ENCODE data around the gene GXYLT2. TPM values are rescaled to one million over a fixed set of nuclear protein-coding genes. Genes with fewer than 3 reads are reported as not detected.

The GXYLT2 gene
- total and polyA plus RNA-seq, 2 of the 13 experiments (the other 11 are each of a cell fraction or from before 2014, with no cell fraction given), result 4.3 to 6.9 TPM

DNA sequence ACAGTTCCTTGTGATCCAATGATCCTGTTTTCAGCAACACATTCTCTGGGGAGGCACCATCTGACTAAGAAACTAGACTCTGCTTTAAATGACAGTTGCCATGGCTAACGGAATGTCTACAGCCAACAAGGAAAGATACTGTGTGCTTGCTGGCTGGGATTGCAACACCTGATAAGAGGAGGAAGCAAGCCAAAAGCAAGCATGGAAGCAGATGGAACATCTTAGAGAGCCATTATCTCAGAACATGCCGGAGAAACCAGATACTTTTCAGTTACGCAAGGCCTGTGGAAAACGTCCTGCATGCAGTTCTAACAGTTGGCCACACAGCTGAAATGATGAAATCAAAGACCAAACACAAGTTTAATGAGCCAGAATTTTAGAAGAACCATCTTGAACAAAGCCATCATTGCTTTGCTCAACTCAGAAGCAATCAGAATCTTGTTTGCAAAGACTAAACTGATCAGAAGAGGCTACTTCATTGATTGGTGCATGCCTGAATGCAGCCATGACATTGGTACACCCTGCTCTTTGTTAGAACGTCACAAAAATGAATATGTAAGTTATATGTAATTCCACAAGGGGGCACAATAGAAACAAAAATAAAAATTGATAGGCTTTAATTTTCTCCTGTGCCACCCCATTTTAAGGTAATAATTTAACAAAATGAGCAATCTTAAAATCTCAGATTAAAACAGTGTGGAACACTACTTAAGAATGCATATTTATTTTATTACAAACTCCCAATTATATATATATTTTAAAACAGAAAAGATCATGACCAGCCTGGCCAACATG, 50.8 kb downstream of the GXYLT2 start (continued):
- no peak for TF ChIP-seq FOXK1 (CRISPR knock-in tag; IDR thresholded peaks at IDR 0.05; ENCODE audit: borderline replicate concordance, low read depth)
- TF ChIP-seq ZNF569 (CRISPR knock-in tag; IDR thresholded peaks at IDR 0.05; ENCODE audit: borderline replicate concordance), result no peak
- peak; percentile 76 for TF ChIP-seq HDAC2 (CRISPR knock-in tag; IDR thresholded peaks at IDR 0.05)
- peak; percentile 36; the same call in 1 of the 2 replicates for TF ChIP-seq CREM (IDR thresholded peaks at IDR 0.05)
- no peak for TF ChIP-seq CREM (CRISPR knock-in tag; IDR thresholded peaks at IDR 0.05)
- no peak for TF ChIP-seq HNRNPH1 (optimal IDR thresholded peaks at IDR 0.05; ENCODE audit: low read depth, low read length)
- peak; percentile 38; the same call in 1 of the 2 replicates for TF ChIP-seq NR2C2 (CRISPR knock-in tag; IDR thresholded peaks at IDR 0.05; ENCODE audit: borderline replicate concordance)
- peak; percentile 70; the same call in 1 of the 2 replicates for TF ChIP-seq ZNF792 (CRISPR knock-in tag; IDR thresholded peaks at IDR 0.05)
- no peak for TF ChIP-seq PHF5A (CRISPR knock-in tag; IDR thresholded peaks at IDR 0.05; ENCODE audit: low read depth, unreplicated experiment)
- 0 out of 2 replicates have a peak, but pooled peaks have one; percentile 38 for TF ChIP-seq ZSCAN29 (CRISPR knock-in tag; conservative IDR thresholded peaks at IDR 0.05)
- TF ChIP-seq THAP9 (CRISPR knock-in tag; IDR thresholded peaks at IDR 0.05; ENCODE audit: borderline replicate concordance), result no peak
- peak; percentile 95 for TF ChIP-seq SIX1 (CRISPR knock-in tag; IDR thresholded peaks at IDR 0.05; ENCODE audit: borderline replicate concordance)
- TF ChIP-seq, protein P1, sequence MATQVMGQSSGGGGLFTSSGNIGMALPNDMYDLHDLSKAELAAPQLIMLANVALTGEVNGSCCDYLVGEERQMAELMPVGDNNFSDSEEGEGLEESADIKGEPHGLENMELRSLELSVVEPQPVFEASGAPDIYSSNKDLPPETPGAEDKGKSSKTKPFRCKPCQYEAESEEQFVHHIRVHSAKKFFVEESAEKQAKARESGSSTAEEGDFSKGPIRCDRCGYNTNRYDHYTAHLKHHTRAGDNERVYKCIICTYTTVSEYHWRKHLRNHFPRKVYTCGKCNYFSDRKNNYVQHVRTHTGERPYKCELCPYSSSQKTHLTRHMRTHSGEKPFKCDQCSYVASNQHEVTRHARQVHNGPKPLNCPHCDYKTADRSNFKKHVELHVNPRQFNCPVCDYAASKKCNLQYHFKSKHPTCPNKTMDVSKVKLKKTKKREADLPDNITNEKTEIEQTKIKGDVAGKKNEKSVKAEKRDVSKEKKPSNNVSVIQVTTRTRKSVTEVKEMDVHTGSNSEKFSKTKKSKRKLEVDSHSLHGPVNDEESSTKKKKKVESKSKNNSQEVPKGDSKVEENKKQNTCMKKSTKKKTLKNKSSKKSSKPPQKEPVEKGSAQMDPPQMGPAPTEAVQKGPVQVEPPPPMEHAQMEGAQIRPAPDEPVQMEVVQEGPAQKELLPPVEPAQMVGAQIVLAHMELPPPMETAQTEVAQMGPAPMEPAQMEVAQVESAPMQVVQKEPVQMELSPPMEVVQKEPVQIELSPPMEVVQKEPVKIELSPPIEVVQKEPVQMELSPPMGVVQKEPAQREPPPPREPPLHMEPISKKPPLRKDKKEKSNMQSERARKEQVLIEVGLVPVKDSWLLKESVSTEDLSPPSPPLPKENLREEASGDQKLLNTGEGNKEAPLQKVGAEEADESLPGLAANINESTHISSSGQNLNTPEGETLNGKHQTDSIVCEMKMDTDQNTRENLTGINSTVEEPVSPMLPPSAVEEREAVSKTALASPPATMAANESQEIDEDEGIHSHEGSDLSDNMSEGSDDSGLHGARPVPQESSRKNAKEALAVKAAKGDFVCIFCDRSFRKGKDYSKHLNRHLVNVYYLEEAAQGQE (IDR thresholded peaks at IDR 0.05; ENCODE audit: borderline replicate concordance in 1 of 2, low read depth in 1 of 2, low read length in 2 of 2), result no peak
- TF ChIP-seq ZNF343 (CRISPR knock-in tag; IDR thresholded peaks at IDR 0.05), result no peak
- TF ChIP-seq, protein P2, sequence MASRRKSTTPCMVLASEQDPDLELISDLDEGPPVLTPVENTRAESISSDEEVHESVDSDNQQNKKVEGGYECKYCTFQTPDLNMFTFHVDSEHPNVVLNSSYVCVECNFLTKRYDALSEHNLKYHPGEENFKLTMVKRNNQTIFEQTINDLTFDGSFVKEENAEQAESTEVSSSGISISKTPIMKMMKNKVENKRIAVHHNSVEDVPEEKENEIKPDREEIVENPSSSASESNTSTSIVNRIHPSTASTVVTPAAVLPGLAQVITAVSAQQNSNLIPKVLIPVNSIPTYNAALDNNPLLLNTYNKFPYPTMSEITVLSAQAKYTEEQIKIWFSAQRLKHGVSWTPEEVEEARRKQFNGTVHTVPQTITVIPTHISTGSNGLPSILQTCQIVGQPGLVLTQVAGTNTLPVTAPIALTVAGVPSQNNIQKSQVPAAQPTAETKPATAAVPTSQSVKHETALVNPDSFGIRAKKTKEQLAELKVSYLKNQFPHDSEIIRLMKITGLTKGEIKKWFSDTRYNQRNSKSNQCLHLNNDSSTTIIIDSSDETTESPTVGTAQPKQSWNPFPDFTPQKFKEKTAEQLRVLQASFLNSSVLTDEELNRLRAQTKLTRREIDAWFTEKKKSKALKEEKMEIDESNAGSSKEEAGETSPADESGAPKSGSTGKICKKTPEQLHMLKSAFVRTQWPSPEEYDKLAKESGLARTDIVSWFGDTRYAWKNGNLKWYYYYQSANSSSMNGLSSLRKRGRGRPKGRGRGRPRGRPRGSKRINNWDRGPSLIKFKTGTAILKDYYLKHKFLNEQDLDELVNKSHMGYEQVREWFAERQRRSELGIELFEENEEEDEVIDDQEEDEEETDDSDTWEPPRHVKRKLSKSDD (CRISPR knock-in tag; IDR thresholded peaks at IDR 0.05; ENCODE audit: low read depth), result 0 out of 2 replicates have a peak, but pooled peaks have one; percentile 19
- TF ChIP-seq SOX6 (IDR thresholded peaks at IDR 0.05), result no peak
- peak; percentile 84 for TF ChIP-seq SOX6 (CRISPR knock-in tag; IDR thresholded peaks at IDR 0.05)
- TF ChIP-seq, protein P3, sequence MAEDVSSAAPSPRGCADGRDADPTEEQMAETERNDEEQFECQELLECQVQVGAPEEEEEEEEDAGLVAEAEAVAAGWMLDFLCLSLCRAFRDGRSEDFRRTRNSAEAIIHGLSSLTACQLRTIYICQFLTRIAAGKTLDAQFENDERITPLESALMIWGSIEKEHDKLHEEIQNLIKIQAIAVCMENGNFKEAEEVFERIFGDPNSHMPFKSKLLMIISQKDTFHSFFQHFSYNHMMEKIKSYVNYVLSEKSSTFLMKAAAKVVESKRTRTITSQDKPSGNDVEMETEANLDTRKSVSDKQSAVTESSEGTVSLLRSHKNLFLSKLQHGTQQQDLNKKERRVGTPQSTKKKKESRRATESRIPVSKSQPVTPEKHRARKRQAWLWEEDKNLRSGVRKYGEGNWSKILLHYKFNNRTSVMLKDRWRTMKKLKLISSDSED (CRISPR knock-in tag; IDR thresholded peaks at IDR 0.05), result no peak

All from HepG2 (cell line).